Endothelial cell of umbilical vein (primary cell): ENCODE measurements around the gene LYRM9. TPM values are rescaled to one million over a fixed set of nuclear protein-coding genes. Genes with fewer than 3 reads are reported as not detected.

Experiments used
- BruUV-seq: library from RNA; stranded (reverse); fragments of 400-500 nt; replicated peaks from 2 replicates; lab custom pipeline; 2021; lab: Mats Ljungman, UMichigan
- CTCF ChIA-PET: fragments of 300-600, 350-600 bp; sonication (Branson Sonifier 250); formaldehyde crosslinking; loops from one replicate; lab custom pipeline; 2021; ENCODE audit warnings: antibody characterized with exemption, inconsistent platforms; lab: Charles Lee
- POLR2A ChIA-PET: fragments of 300-600, 350-600 bp; sonication (Branson Sonifier 250); formaldehyde crosslinking; loops from one replicate; lab custom pipeline; 2021; ENCODE audit warnings: antibody characterized with exemption, inconsistent platforms; lab: Charles Lee
- DNase-seq: peaks from one replicate; pipeline ENCODE4 v3.0.0-alpha.2; 2011; ENCODE audit warnings: low read depth, low spot score
- FAIRE-seq: peaks from 2 replicates; lab custom pipeline; 2011; peaks lifted over from hg19 to GRCh38; lab: Jason Lieb, UNC
- H2AFZ ChIP-seq: 2 replicates; pipeline ENCODE4 v1.6.0; 2012; ENCODE audit warnings: low read depth, low read length, control low read depth, inconsistent platforms
- H3K27ac ChIP-seq: 2 replicates; pipeline ENCODE4 v1.5.1; 2011; ENCODE audit warnings: low read depth, mild to moderate bottlenecking, control low read depth, low read length, moderate library complexity; ENCODE audit not compliant: insufficient read depth
- H3K27me3 ChIP-seq, 2 experiments: 2 replicates each; pipeline versions ENCODE4 v1.6.0 to v1.6.1; 2011; ENCODE audit warnings: low read length in 2 of 2, mixed read lengths in 1 of 2; ENCODE audit not compliant: control insufficient read depth in 2 of 2, insufficient read depth in 2 of 2
- H3K36me3 ChIP-seq, 2 experiments: 2 replicates in 1 of 2; 3 replicates in 1 of 2; pipeline ENCODE4 v1.5.1; 2011; ENCODE audit warnings: low read length in 2 of 2, mild to moderate bottlenecking in 1 of 2, moderate library complexity in 1 of 2; ENCODE audit not compliant: control insufficient read depth in 2 of 2, insufficient read depth in 2 of 2; ENCODE audit errors: extremely low read depth in 1 of 2
- H3K4me1 ChIP-seq: 3 replicates; pipeline ENCODE4 v1.5.1; 2011; ENCODE audit warnings: mild to moderate bottlenecking, low read length; ENCODE audit not compliant: control insufficient read depth, insufficient read depth; ENCODE audit errors: extremely low read depth
- H3K4me2 ChIP-seq: 2 replicates; pipeline ENCODE4 v1.6.1; 2011; ENCODE audit warnings: low read length, control low read depth, mixed read lengths; ENCODE audit not compliant: insufficient read depth
- H3K4me3 ChIP-seq, 3 experiments: fragments of 200-600 bp in 1 of 3; sonication (generic), shearing (Covaris generic) in 1 of 3; replicated peaks in 1 of 3; 2 replicates each; pipeline ENCODE4 v1.5.1; 2011 to 2016; ENCODE audit warnings: control low read depth in 3 of 3, low read length in 3 of 3, mild to moderate bottlenecking in 2 of 3, inconsistent platforms in 1 of 3, low read depth in 1 of 3, moderate library complexity in 1 of 3; ENCODE audit not compliant: insufficient read depth in 1 of 3
- H3K79me2 ChIP-seq: 2 replicates; pipeline ENCODE4 v1.6.0; 2012; ENCODE audit warnings: low read length, inconsistent platforms; ENCODE audit not compliant: control insufficient read depth, insufficient read depth
- H3K9ac ChIP-seq: replicated peaks from 2 replicates; pipeline ENCODE3; 2011; ENCODE audit warnings: low read length, control low read depth; ENCODE audit not compliant: insufficient read depth; ENCODE audit errors: extremely low read depth
- H3K9me1 ChIP-seq: replicated peaks from 3 replicates; pipeline ENCODE4 v1.6.0; 2011; ENCODE audit warnings: mild to moderate bottlenecking, low read length; ENCODE audit not compliant: control insufficient read depth, insufficient read depth; ENCODE audit errors: extremely low read depth
- H3K9me3 ChIP-seq: replicated peaks from 2 replicates; pipeline ENCODE4 v1.5.1; 2012; ENCODE audit warnings: low read length, inconsistent platforms; ENCODE audit not compliant: control insufficient read depth, insufficient read depth
- H4K20me1 ChIP-seq: replicated peaks from 2 replicates; pipeline ENCODE3; 2011; ENCODE audit warnings: mild to moderate bottlenecking, low read length; ENCODE audit not compliant: control insufficient read depth, insufficient read depth; ENCODE audit errors: extremely low read depth
- CTCF ChIP-seq, 2 donors: IDR thresholded peaks; 1 replicate in 1 of 2; 2 replicates in 1 of 2; pipeline ENCODE4 v1.5.1; 2011; ENCODE audit warnings: low read length in 2 of 2, mild to moderate bottlenecking in 2 of 2, moderate library complexity in 2 of 2, control low read depth in 1 of 2, inconsistent platforms in 1 of 2, low read depth in 1 of 2; ENCODE audit not compliant: insufficient read depth in 1 of 2; ENCODE audit errors: extremely low read depth in 1 of 2
- EZH2 ChIP-seq: IDR thresholded peaks from 2 replicates; pipeline ENCODE4 v1.6.1; 2012; ENCODE audit warnings: borderline replicate concordance, low read depth, mild to moderate bottlenecking, moderate library complexity, low read length, inconsistent platforms; ENCODE audit not compliant: severe bottlenecking
- FOS ChIP-seq: IDR thresholded peaks from 2 replicates; pipeline ENCODE4 v1.6.1; 2011; ENCODE audit warnings: mild to moderate bottlenecking, low read length, moderate library complexity, borderline replicate concordance; ENCODE audit not compliant: insufficient read depth
- GATA2 ChIP-seq: IDR thresholded peaks from 2 replicates; pipeline ENCODE4 v1.7.0; 2011; ENCODE audit warnings: low read depth, mild to moderate bottlenecking, moderate library complexity, mixed read lengths, low read length; ENCODE audit not compliant: insufficient read length, insufficient read depth
- JUN ChIP-seq: IDR thresholded peaks from 2 replicates; pipeline ENCODE4 v1.6.1; 2011; ENCODE audit warnings: borderline replicate concordance, low read depth; ENCODE audit not compliant: insufficient read length, insufficient read depth
- MAX ChIP-seq: IDR thresholded peaks from 2 replicates; pipeline ENCODE4 v1.6.1; 2011; ENCODE audit not compliant: insufficient read depth, insufficient read length
- MYC ChIP-seq: IDR thresholded peaks from one replicate; pipeline ENCODE4 v1.6.1; 2011; ENCODE audit warnings: mild to moderate bottlenecking, low read depth, low read length
- POLR2A ChIP-seq: IDR thresholded peaks from 2 replicates; pipeline ENCODE4 v1.6.1; 2012; ENCODE audit warnings: low read depth, mild to moderate bottlenecking, control low read depth, low read length
- POLR2AphosphoS5 ChIP-seq: IDR thresholded peaks from 2 replicates; pipeline ENCODE4 v1.6.1; 2012; ENCODE audit warnings: low read depth, mild to moderate bottlenecking, control low read depth, low read length, moderate library complexity; ENCODE audit not compliant: insufficient read depth
- dilution Hi-C: fragments of 300-500 bp; cut with MboI; formaldehyde crosslinking; loops from one replicate; pipeline ENCODE4 v1.15.0; 2019; ENCODE audit warnings: low sequenced_read_pairs; ENCODE audit not compliant: extremely low pct_ligation_motif_present
- intact Hi-C: fragments of 100-400 bp; cut with micrococcal nuclease; formaldehyde crosslinking; loops from one replicate; pipeline ENCODE4 v1.10.0; 2022
- polyA plus RNA-seq, 4 experiments: library from polyadenylated mRNA; depleted of rRNA in 3 of 4; stranded (reverse) in 3 of 4; unstranded in 1 of 4; fragments of >200 nt; gene quantifications; 2 replicates each; pipeline versions ENCODE4 v1.2.1 to v1.2.3, GENCODE V29; 2011 to 2012; ENCODE audit warnings: missing spikeins in 1 of 4
- total RNA-seq: library from RNA; stranded (reverse); gene quantifications from 2 replicates; pipeline ENCODE4 v1.2.3, GENCODE V29; 2021

LYRM9 gene
- total and polyA plus RNA-seq, 2 donors (not counting 3 experiments of a cell fraction or from before 2014, with no cell fraction given), result 3.0 to 4.0 TPM

GRCh38 chr17:27907976-27908558 lies 14.9 kb upstream of the LYRM9 start:
- H2AFZ ChIP-seq, result no peak overlapping the region
- CTCF ChIA-PET, result interaction anchor here (0.8 to 1.8 kb wide), 2 partner anchors 51 to 103 kb away, joined by 3 read pairs; no protein-coding TSS in a partner anchor
- FAIRE-seq (no peak), DNase-seq (no peak)
- no peaks in the 10 kb centered on the region for H3K9me3 ChIP-seq
- no peak overlapping the region for H3K27ac ChIP-seq
- no peaks in the 10 kb centered on the region for H3K9me1 ChIP-seq
- H3K4me3 ChIP-seq, result no peak overlapping the region
- H3K9ac ChIP-seq, result no peak overlapping the region
- H3K27me3 ChIP-seq, result peaks cover 5 to 15% of the 10 kb centered on the region in 2 experiments
- no peaks in the 10 kb centered on the region for H4K20me1 ChIP-seq
- intact Hi-C loops (no loop called here), dilution Hi-C loops (no loop called here)
- no peaks in the 10 kb centered on the region for H3K79me2 ChIP-seq
- no peaks in the 10 kb centered on the region for H3K36me3 ChIP-seq
- no peak overlapping the region for H3K4me2 ChIP-seq
- POLR2A ChIA-PET, result no interaction called here
- no TSS peak for BruUV-seq
- H3K4me1 ChIP-seq, result no peaks in the 10 kb centered on the region
- TF ChIP-seq CTCF (IDR thresholded peaks at IDR 0.05; ENCODE audit: extremely low read depth in 1 of 2, insufficient read depth in 1 of 2, low read depth in 1 of 2, low read length in 2 of 2), result no peak
- TF ChIP-seq GATA2, result no peak
- TF ChIP-seq EZH2, result no peak
- TF ChIP-seq JUN, result no peak
- no peak for TF ChIP-seq MYC

- H3K4me3 ChIP-seq, result no peak overlapping the region
- H3K9ac ChIP-seq, result no peak overlapping the region
- no peaks in the 10 kb centered on the region for H3K36me3 ChIP-seq
- no peaks in the 10 kb centered on the region for H3K9me1 ChIP-seq
- DNase-seq (no peak), FAIRE-seq (no peak)
- POLR2A ChIA-PET, result no interaction called here
- H3K27me3 ChIP-seq, result peaks cover 5 to 17% of the 10 kb centered on the region in 2 experiments
- H3K79me2 ChIP-seq, result no peaks in the 10 kb centered on the region
- TF ChIP-seq POLR2A, result no peak
- no peak for TF ChIP-seq GATA2
- TF ChIP-seq EZH2, result no peak
- TF ChIP-seq POLR2AphosphoS5, result no peak
- no peak for TF ChIP-seq CTCF (IDR thresholded peaks at IDR 0.05; ENCODE audit: extremely low read depth in 1 of 2, insufficient read depth in 1 of 2, low read depth in 1 of 2, low read length in 2 of 2)
- no peak for TF ChIP-seq MYC
- TF ChIP-seq JUN, result no peak
- TF ChIP-seq FOS, result no peak
- TF ChIP-seq MAX, result no peak
- intact Hi-C loops, result no loop called here
- no peak overlapping the region for H2AFZ ChIP-seq
- H3K4me1 ChIP-seq, result no peaks in the 10 kb centered on the region
- CTCF ChIA-PET, result interaction anchor here (3.2 kb wide), 1 partner anchor 13 kb away, joined by 11 read pairs; the partner anchor contains the start of gene LYRM9
- H3K9me3 ChIP-seq, result no peaks in the 10 kb centered on the region
- H3K4me2 ChIP-seq, result no peak overlapping the region
- H3K27ac ChIP-seq, result no peak overlapping the region
- dilution Hi-C loops, result no loop called here
- no TSS peak for BruUV-seq
- no peaks in the 10 kb centered on the region for H4K20me1 ChIP-seq
Measured at GRCh38 chr17:27906623-27907022, 13.5 kb upstream of the LYRM9 start.
